HG03565 (cell line): Measurements from ENCODE around the gene XPC.
"Not testable (repeated sequence)": the region's sequence is repeated elsewhere in the genome, so short reads cannot be mapped to it uniquely, and the experiment has no call there.

Source experiments
- ATAC-seq: cut with Tn5 transposase; IDR thresholded peaks from one replicate; pipeline ENCODE4 v1.9.1; 2021; ENCODE audit warnings: mild to moderate bottlenecking, moderate library complexity; ENCODE audit not compliant: unreplicated experiment

XPC gene

DNA sequence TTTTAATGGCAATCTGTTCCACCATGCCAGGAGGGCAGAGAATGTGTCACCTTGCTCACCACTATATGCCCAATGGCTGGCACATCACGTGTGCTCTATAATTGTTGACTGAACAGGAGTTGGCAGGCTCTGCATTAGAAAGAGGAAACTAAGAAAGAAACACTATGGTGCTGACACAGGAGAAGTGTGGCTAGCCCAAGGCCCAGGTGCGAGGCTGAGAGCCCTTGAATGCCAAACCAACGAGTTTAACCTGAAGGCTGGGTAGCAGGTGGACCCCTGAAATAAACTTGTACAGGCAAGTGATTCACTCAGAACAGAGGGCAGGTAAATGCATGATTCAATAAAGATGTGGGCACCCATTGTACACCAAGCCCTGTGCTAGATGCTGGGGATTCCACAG, 56.1 kb downstream of the XPC start:
- no peak for ATAC-seq

DNA sequence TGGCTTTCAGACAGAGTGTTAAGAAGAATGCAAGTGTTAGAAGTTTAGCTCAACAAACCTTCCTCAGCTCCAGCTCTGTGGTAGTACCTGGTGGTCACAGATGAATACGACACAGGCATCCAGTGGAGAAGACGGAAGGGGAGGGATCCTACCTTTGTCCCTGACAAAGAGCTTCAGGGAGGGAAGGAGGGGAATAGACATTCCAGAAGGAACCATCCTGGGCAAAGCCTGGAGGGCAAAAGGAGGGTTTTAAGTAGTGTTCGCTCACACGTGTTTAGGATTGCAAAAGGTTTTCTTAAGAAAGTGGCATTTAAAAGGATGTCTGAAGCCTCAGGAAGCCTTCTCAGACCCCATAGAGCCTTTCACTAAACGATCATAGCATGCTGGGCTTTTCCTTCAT, 56.5 kb downstream of the XPC start:
- no peak for ATAC-seq

DNA sequence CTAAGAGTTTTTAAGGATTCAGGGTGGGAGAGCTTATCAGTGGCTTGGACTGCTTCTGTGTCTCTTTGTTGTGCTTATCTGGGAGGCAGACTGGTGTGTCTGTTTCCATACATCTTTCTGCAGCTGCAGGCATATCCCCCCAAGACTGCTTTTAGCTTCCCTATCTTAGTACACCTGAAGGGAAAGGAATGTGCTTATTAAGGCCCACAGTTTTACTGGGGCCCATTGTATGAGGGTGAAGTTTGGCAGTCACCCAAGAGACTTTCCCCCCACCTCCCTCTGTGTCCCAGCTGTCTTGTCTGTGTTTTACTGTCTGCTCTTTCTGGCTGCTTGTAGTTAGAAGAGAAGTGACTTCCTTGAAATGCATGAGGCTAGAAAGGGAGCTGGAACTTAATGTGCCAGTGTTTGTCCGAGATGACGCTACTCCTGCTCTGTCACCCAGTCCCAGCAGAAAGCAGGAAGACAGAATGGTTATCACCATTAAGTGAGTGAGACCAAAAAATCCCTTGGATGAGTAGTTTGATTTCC, 57.4 kb downstream of the XPC start:
- not testable (repeated sequence) for ATAC-seq

DNA sequence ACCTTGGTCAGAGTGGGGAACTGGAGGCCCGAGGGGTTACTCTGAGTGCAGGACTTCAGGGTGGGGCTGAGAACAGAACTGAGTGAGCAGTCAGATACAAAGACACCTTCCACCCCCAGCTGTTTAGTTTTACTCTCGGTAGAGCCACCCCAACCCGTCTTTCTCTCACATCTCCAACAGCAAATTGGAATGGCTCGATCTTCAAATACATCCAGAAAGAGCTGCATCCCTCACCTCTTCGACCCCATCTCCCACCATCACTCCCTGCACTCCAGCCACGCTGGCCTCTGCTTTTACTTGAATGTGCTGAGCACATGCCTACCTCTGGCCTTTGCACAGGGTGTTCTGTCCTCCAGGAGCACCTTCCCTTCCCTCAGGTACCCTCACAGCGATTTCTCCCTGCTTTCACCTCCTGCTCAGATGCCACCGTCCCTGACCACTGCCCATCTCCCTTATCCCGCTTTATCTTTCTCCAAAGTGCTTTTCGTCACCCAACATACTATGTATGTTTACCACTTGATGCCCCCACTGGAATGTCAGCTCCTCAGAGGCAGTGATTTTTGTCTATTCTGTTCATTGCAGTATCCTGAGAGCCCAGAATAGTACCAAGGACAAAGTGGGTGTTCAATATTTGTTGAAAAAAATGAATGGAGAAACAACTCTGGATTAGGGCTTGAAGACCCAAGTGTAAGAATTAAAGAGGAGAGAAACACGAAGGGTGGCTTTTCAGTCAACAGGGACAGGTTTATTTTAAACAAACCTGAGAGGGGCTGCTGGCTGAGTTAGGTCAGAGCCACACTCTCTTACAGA, 58.1 kb downstream of the XPC start:
- no peak for ATAC-seq

DNA sequence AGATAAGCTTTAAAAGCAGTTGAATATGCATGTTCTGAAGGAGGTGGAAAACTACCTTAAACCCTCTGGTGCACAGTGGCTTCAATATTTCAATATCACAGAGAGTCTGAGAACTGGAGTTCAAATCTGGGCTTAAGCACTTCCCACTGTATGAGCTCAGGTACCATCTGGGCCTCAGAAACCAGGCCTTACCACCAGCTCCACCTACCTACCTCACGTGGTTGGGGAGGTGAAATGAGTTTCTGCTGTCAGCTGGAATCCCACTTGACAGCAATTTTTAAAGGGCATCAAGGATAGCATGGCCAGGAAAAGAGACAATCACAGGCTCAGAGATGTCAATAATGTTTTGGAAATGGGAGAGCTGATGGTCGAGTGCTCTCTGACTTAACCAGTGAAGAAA, 58.8 kb downstream of the XPC start:
- no peak for ATAC-seq

DNA sequence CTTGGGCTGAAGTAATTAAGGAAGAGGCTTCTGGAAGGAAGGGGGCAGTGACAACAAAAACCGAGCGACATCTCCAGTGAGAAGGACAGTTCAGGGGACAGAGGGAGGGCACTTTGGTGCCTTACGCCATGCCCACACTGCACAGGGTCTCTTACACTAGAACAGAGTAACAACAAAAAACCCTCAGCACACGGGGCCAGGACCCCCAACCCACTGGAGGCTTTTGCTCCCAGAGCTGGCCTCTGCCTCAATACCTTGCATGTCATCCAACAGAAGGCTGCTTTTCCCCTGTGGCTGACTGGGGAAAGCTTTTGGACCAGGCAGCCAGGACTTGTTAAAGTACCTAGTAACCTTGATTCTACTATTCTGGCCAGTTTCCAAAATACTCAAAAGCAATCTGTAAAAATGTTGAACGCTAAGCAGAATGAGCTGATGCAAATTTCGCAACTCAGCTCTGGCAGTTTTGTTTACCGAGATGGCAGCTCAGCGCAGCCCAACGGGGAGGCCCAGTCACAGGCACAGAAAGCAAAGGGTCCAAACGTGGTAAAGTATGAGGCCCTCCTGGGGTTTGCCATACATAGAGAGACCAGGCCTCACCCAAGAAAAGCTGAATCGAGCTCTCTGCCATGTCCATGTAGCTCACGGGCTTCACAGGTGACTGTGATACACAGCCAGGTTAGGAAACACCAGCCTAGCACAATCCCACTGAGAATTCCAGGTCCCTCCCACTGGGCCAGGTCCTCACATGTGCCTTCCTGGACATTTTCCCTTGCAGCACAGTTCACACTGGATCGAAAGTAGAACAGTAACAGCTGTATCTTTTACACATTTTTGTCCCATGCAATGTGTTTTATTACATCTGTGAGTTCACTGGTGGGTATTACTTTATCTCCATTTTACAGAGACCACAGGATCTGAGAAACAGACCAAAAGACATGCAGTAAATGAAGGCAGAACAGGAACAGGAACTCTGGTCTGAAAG, 59.7 kb downstream of the XPC start:
- no peak for ATAC-seq

DNA sequence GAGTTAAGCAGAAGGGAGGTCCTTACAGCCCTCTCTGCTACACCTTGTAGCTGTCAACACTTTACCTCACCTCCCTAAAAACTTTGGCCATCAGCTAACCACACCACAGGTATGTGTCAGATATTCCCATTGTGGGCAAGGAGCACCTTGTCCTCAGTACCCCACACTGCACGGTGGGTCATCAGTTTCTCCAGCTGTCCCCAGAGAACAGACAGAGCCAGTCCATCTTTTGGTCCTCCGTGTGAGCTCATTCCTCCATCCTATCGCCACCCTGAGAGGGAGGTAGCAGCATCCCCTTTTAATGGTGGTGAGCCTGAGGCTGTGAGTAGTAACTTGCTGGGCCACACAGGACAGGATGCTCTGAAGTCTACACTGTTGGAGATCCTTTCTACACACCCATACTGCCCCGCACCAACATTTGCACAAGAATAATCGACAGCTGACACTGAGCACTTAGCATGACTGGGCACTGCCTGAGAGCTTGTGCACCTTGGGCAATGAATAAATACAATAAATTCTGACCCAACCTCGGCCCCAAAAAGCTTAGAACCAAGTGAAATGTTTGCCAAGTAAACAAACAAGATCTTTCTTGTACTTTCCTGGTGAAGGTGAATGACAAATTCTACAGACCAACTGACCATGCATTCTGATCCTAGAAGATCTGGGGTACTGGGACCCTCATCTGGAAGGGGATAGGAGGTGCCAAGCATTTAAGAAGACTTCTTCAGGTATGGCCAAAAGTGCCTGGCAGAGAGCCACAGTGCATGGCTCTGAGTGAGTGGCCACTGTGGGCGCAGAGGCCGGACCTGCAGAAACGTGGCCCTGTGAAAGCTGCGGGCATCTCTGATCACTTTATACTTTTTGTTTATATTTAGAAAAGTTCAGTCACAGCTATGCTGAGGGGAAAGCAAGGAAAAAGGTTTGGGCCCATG, 60.7 kb downstream of the XPC start:
- no peak for ATAC-seq

DNA sequence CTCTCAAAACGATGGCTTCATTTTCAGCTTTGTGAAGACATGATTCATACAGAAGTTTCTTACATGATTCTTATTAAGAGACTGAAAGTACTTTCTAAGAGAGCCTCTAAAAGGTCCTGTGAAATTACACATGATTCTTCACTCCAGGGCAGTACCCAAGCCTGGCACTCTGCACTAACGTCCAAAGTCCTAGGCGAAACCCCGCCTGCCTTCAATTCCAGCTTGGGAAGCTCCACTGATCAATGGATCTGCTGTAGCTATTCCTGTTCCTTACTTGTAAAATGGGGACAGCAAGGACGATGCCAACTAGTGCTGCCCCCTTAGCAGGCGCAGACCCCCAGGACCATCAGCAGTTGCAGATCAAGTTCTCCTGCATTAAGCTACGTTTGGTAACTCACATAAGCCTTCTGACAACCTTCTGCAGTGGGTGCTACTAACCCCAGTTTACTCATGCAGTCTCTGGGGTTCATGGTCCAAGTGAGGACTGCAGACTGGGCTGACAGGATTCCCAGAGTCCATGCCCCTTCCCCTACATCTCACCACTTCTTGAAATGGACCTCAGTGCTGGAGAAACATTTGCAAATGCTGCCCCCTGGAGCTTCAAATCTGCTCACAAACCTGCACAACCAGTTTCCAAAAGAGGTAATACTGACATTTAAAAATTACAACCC, 64.3 kb downstream of the XPC start:
- ATAC-seq = no peak

DNA sequence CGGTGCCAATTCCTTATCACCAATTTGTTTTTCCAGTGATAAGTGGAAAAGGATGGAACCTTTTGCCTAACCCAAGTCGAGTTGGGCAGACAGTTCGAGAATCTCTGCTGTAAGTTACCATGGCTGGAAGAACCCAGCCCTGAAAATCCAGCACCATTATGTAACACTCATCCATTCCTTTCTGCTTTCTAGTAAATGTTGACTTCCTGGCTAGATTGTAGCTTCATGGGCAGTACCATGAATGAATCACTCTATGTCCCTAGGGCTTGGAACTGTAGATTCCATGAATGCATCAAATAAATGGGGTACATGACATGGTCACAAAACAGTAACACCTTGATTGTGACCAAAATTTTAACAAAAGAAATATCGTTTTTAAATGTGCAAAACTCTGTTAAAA, 67.7 kb downstream of the XPC start:
- no peak for ATAC-seq

DNA sequence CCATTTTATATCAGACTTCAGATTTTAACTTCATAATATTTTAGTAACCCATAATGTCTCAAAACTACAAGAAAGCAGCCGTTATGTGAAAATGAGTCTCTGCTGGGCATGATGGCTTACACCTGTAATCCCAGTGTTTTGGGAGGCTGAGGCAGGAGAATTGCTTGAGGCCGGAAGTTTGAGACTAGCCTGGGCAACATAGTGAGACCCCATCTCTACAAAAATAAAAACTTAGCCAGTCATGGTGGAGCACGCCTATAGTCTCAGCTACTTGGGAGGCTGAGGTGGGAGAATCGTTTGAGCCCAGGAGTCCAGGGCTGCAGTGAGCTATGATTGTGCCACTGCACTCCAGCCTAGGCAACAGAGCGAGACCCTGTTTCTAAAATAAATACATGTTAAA, 68.6 kb downstream of the XPC start:
- ATAC-seq = not testable (repeated sequence)

DNA sequence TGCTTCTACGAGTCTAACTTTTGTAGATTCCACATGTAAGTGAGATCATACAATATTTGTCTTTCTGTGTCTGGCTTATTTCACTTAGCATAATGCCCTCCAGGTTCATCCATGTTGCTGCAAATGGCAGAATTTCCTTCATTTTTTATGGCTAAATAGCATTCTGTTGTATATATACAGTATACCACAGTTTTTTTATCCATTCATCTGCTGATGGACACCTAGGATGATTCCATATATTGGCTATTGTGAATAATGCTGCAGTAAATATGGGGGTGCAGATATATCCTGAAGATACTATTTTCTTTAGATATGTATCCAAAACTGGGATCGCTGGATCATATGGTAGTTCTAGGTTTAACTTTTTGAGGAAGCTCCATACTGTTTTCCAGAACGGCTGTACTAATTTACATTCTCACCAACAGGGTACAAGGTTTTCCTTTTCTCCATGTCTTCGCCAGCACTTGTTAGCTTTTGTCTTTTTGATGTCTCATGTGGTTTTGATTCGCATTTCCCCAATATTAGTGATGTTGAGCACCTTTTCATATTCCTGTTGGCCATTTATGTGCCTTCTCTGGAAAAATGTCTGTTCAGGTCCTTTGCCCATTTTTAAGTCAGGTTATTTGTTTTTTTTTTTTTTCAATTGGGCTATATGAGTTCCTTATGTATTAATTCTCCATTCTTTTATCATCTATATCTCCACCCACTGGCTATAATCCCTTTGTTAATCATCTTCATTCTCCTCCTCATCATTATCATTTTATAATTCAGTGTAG, 80.6 kb downstream of the XPC start:
- ATAC-seq = no peak

DNA sequence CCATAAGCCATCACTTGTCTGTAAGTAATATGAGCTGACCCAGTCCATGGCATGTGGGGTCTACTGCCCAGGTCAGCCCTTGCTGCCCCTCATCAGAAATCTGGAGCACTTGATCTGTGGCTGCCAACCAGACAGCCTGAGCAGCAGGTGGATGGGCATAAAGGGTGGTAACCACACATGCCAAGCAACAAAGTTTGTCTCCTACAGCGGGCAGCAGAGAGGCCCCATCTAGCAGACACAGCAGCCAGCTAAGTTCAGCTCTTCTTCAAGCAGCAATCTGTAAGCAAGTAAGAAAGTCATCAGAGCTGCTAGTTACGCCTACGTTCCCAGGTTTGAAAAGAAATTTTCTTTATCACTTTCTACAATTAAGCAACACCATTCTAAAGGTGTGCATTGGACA, 81.7 kb downstream of the XPC start:
- no peak for ATAC-seq
